Bone marrow (tissue), 2 donors: ENCODE measurements around the gene SCRN1.

Experiments
- DNase-seq, 2 donors: peaks; one replicate each; lab custom pipeline; 2025; lab: John Stamatoyannopoulos, UW

The SCRN1 gene, protein sequence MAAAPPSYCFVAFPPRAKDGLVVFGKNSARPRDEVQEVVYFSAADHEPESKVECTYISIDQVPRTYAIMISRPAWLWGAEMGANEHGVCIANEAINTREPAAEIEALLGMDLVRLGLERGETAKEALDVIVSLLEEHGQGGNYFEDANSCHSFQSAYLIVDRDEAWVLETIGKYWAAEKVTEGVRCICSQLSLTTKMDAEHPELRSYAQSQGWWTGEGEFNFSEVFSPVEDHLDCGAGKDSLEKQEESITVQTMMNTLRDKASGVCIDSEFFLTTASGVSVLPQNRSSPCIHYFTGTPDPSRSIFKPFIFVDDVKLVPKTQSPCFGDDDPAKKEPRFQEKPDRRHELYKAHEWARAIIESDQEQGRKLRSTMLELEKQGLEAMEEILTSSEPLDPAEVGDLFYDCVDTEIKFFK

DNA sequence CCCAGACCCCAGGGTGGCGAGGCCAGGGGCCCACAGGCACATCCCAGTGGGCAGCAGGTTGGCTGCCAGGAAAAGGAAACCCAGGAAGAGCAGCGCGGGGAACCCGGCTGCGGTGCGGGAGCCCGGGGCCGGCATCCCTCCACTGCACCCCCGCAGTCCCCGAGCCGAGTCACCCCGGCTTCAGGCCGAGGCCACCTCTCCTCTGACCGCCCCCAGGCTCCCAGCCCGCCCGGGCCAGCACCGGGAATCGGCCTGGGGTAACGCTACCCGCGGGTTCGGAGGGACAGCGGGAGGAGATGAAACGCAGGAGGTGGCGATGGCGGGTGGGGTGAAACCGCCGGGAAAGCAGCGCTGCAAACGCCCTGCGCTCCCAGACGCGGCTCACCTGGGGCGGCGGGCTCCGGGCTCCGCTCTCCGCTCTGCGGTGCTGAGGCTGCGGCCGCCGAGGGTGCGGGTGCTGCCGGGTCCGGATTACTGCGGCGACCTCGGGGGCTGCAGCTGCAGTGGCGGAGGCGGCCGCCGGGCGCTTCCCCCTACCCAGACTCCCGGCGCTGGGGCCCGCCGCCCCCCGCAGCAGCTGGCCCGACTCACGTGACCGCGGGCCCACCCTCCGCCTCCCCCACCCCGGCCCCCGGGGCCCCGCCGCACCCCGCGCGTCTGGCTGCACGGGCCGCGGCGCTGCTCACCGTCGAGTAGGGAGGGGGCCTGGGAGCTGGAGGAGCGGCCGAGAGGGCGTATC lies at the start of gene SCRN1:
TSS of gene SCRN1 (minus strand) at position 545 of the 739 bp plus-strand sequence. CDS start 20,734 bp downstream, outside the sequence.
- peak; percentile 29 to 32 for DNase-seq

GRCh38 chr7:30038196-30038980 lies 48.8 kb upstream of the SCRN1 start:
- DNase-seq: no peak

GRCh38 chr7:30036220-30036619 lies 46.6 kb upstream of the SCRN1 start:
- no peak for DNase-seq

DNA sequence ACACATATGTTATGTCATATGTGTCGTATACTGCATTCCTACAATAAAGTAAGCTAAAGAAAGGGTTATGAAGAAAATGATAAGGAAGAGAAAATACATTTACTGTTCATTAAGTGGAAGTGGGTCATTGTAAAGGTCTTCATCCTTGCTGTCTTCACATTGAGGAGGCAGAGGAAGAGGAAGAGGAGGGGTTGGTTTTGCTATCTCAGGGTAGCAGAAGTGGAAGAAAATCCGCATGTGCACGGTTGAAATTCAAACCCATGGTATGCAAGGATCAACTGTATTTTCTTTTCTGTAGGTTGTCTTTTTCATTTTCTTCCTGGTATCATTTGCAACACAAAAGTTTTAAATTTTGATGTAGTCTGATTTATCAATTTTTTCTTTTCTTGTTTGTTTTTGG lies 44.9 kb upstream of the SCRN1 start:
- DNase-seq: no peak

- DNase-seq: no peak
Observed at GRCh38 chr7:30032310-30033125, 42.9 kb upstream of the SCRN1 start.

DNA sequence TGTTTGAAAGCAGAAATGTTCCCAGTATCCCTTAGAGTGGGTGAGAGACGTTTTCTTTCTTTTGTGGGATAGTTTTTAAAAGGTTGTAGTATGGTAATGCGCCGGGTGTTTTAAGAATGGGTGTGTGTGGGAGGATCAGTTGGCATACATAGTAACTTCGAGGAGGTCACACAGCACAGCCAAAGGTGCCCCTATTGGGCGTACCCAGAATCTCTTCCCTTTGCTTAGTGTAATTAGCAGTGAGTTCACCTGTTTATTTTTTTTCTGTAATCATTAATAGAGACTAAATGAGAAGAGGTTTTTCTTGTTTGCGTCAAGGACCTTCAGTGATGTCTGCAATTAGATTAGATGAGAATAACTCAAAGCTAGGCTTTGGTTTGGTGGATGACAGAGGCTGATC lies 40.1 kb upstream of the SCRN1 start:
- no peak for DNase-seq

DNA sequence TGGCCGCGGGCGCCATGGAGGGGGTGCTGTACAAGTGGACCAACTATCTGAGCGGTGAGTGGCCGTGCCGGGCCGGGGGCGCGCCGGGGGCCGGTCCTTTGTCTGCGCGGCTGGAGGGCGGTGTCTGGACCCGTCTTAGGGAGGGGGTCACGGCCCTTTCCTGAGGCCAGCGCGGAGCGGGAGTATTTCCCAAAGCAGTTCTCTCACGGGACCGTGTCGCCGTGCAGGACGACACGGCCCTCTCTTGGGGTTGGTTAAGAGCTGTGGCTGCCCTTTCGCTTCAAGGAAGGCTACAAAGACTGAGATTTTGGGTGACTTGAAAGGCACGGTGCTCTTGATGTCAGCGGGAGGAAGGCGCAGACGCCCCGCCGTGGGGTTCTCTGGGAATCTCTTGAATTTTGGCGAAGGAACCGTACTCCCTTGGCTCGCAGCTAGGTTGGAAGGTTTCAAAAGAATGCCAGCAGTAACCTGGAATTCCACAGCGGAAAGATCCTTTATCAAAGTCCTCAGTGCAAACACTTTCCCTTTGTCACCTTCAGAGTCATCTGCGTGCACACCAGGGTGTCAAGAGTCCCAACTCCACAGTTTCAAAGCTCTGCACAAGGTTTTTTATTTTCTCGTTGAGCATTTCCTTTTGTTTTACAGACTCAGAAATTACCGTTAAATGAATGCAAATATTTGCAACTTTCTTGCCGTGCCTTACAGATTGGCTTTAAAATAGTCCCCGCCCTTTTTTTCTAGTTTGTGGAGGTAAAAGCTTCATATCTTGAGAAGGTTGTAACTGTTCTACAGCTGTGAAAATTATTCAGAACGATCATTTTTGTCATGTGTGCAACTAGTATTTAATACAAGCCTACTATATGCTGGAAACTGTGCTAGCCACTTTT lies 39.4 kb upstream of the SCRN1 start:
- no peak for DNase-seq

- DNase-seq: peak; percentile 21 to 75
Observed at GRCh38 chr7:30028216-30028748, 38.7 kb upstream of the SCRN1 start, which contains the start of gene PLEKHA8. Gene PLEKHA8 (plus strand): TSS chr7:30028412. CDS start chr7:30028763, 351 bp downstream.

DNA sequence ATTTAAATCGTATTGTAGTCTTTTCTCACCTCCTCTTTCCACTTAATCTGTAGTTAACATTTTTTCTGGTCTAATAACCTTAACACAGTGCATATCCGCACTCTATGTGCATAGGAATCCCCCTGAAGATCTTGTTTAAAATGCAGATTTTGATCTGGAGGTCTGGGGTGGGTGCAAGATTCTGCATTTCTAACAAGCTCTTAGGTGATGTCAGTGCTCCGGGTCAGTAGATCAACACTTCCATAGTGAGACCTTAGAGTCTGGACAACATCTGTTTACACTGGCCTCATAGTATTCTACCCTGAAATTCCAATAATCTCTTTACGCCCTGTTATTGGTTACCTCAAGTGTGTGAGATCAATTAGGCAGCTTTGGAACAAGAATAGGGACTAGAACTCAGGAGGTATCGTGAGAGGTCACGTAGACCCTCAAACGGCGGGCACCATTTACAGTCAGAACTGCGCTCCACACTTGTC lies 38.2 kb upstream of the SCRN1 start:
- DNase-seq: no peak

- peak in 1 of 2 donors; percentile 19 for DNase-seq
Observed at GRCh38 chr7:30027065-30027456, 37.5 kb upstream of the SCRN1 start.

DNA sequence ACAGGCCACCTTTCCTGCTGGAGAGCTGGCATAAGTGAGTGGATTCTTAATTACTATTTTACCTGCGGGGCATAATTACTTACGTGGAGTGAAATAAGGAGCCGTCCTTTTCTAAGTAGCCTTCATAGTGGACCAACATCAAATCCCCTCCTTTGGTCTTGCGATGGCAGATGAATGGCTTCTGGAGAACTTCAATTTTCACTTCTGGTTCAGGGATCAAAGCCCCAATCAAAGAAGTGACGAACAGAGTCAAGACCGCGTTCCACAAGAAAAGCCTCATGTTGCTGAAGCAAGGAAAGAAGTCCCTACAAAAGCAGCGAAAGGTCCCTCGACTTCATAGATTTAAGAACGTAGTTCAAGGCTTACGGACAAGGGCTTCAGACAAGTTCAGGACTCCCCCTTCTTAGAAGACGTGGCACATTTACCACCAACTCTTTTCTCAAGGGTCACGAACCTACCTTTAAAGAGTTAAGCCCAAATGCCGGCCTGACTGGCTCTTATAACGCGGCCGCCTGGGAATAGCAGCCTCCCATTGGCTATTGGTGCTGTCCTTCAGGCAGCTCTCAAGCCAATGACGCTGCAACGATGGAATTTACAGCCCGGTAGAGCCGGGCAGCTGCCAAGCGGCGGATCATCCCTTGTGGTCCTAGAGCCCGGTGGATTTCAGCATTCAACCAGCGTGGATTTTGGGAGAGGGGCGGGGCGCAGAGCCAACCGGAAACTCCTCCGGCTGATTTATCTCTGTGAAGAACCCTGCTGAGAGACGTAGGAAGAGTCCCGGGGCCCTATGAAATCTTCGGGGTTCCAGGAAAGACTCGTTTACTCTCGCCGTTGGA lies 36.8 kb upstream of the SCRN1 start, which contains the start of gene FKBP14:
TSS of gene FKBP14 (minus strand) at position 474 of the 836 bp plus-strand sequence. CDS start at position 280, 194 bp downstream.
- peak; percentile 64 to 92 for DNase-seq

DNA sequence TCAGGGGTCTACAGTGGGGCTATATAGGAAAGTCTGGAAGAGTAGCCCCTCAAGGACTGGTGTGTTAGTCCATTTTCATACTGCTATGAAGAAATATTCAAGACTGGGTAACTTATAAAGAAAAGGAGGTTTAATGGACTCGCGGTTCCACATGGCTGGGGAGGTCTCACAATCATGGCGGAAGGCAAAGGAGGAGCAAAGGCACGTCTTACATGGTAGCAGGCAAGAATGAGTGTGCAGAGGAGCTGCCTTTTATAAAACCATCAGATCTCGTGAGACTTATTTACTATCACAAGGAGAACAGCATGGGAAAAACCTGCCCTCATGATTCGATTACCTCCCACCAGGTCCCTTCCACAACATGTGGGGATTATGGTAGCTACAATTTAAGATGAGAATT lies 33.9 kb upstream of the SCRN1 start:
- no peak for DNase-seq

DNA sequence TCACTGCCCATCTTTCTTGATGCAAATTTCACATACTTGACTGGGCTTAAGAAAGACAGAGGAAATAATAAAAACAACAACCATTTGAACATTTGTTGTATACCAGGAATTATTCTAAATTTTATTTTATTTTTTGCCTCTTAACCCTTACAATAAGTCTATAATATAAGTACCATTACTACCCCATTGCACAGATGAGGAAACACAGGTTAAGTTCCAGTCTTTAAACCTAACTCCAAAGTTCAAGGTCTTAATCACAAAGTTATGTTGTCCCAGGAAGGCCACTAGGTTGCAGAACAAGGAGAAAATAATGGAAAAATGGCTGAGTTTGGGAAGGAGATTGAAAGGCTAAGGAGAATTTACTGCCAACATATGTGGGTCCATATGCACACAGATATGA lies 33.4 kb upstream of the SCRN1 start:
- DNase-seq: no peak

GRCh38 chr7:30020535-30020934 lies 30.9 kb upstream of the SCRN1 start:
- DNase-seq: no peak

DNA sequence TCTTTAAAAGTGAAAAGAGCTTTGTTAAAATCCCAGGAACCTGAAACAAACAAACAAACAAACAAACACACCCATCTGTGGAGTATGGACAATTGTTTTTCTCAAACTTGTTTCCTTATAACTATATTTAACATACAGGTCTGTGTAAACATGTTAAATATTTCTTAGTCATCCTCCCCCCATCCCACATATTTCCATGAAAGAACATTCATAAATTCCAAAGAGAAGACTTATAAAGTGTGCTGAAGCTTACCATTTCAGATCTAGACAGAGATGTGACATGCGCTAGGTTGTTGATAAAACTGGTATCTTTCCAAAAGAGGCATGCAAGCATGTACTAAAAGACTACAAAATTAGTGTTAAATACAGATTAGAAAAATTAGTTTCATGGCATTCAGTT lies 30.4 kb upstream of the SCRN1 start:
- DNase-seq: no peak

DNA sequence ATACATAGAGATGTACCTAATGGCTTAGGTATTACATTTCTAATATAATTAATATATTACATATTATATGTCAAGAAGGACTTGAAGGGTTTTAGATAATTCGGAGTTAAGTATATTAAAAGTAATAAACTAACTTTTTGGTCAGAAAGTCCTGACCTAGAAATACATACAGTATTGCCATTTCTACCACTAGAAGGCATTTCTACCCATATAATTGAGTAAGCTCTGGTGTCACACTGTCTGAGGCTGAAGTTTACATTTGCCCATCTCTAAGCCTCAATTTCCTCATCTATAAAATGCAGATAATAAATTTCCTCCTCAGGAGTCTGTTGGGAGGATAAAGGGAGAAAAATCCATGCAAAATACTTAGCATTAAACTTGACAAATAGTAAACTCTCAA lies 29.8 kb upstream of the SCRN1 start:
- no peak for DNase-seq

DNA sequence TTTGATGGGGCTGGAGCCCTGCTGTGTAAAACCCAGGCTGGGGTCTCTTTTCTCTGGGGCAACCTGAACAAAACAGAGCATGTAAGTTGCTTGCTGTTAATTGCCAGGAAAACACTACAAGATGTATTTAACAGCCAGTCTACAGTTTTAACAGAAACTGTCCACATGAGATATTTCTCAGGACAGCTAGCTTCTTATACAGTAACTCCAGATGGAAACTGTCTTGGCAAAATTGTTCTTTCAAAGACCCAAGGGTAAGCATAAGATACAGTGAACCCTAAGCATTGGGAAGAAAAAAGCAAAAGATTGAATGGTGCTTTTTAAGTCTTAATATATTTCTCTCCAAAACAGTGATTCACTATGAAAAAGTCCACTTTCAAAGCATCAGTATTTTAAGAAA lies 28.9 kb upstream of the SCRN1 start:
- DNase-seq: no peak

DNA sequence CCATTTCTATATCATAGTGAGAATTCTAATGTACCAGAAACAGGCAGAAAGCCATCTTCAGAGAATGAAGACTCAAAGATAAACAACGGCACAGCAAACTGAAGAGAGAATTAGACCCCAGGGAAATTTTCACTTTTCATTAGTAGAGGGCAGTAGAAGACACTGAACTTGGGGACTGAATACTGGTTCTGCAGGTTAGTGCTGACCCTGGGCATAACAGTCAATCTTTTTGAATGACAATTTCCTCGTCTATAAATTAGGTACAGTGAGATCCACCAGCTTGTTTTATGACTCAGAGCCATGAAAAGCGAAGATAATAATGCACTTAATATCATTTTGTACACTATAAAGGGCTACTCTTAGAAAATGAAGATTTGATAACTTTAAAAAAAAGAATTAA lies 23.2 kb upstream of the SCRN1 start:
- no peak for DNase-seq

- DNase-seq: no peak
Observed at GRCh38 chr7:30010021-30010420, 20.4 kb upstream of the SCRN1 start.
